ENCODE measurements around the gene LCN12. TPM values are rescaled to one million over a fixed set of nuclear protein-coding genes. Genes with fewer than 3 reads are reported as not detected.
"Not testable (repeated sequence)": the region's sequence is repeated elsewhere in the genome, so short reads cannot be mapped to it uniquely, and the experiment has no call there.

The LCN12 gene
- total RNA-seq, 1 donor from 2014 or later, result 3.4 TPM

- DNase-seq (ENCODE audit: low spot score), result peak; percentile 93
Measured at GRCh38 chr9:136991993-136992818, 40.1 kb downstream of the LCN12 start, which contains the start of gene PAXX. Gene PAXX (plus strand): TSS chr9:136992422. CDS start chr9:136992444, 22 bp downstream.

- DNase-seq (ENCODE audit: low spot score), result no peak
Measured at GRCh38 chr9:136992819-136993369, 40.8 kb downstream of the LCN12 start.

GRCh38 chr9:136994180-136994887 is 42.3 kb downstream of the LCN12 start:
- DNase-seq (ENCODE audit: low spot score), result no peak

- DNase-seq (ENCODE audit: low spot score), result no peak
Measured at GRCh38 chr9:136994888-136995230, 42.8 kb downstream of the LCN12 start.

GRCh38 chr9:136995362-136995761 is 43.3 kb downstream of the LCN12 start:
- DNase-seq (ENCODE audit: low spot score), result no peak

GRCh38 chr9:136995772-136996311 is 43.8 kb downstream of the LCN12 start:
- no peak for DNase-seq (ENCODE audit: low spot score)

GRCh38 chr9:136996361-136997292 is 44.6 kb downstream of the LCN12 start, which contains the start of gene CLIC3:
Gene CLIC3 (minus strand): TSS chr9:136996568. CDS start chr9:136996543, 25 bp downstream.
- no peak for DNase-seq (ENCODE audit: low spot score)

GRCh38 chr9:136997371-136997770 is 45.3 kb downstream of the LCN12 start:
- no peak for DNase-seq (ENCODE audit: low spot score)

GRCh38 chr9:136997830-136998234 is 45.8 kb downstream of the LCN12 start:
- DNase-seq (ENCODE audit: low spot score), result no peak

- DNase-seq (ENCODE audit: low spot score), result no peak
Measured at GRCh38 chr9:137000177-137000930, 48.3 kb downstream of the LCN12 start.

- no peak for DNase-seq (ENCODE audit: low spot score)
Measured at GRCh38 chr9:137001857-137002645, 50.0 kb downstream of the LCN12 start.

GRCh38 chr9:137002646-137003041 is 50.6 kb downstream of the LCN12 start:
- DNase-seq (ENCODE audit: low spot score), result no peak

- DNase-seq (ENCODE audit: low spot score), result not testable (repeated sequence)
Measured at GRCh38 chr9:137004285-137004684, 52.2 kb downstream of the LCN12 start.

Other genes starting within 250 kb of the LCN12 start
- 6.6 TPM for gene DIPK1B, start 239.7 kb upstream of the LCN12 start, total RNA-seq
- 40.6 TPM for gene LCN10, start 209.3 kb upstream of the LCN12 start, total RNA-seq
- 62.8 TPM for gene LCN6, start 203.7 kb upstream of the LCN12 start, total RNA-seq
- not detected for gene LCN8, start 194.0 kb upstream of the LCN12 start, total RNA-seq
- gene LCN15, start 187.8 kb upstream of the LCN12 start, total RNA-seq, result not detected
- gene TMEM141, start 160.9 kb upstream of the LCN12 start, total RNA-seq, result 80.8 TPM
- 0.18 TPM for gene CCDC183, start 155.9 kb upstream of the LCN12 start, total RNA-seq
- gene RABL6, start 144.3 kb upstream of the LCN12 start, total RNA-seq, result 60.2 TPM
- gene AJM1, start 109.8 kb upstream of the LCN12 start, total RNA-seq, result 4.8 TPM
- 109 TPM for gene PHPT1, start 102.9 kb upstream of the LCN12 start, total RNA-seq
- 10.7 TPM for gene MAMDC4, start 99.9 kb upstream of the LCN12 start, total RNA-seq
- gene EDF1, start 86.0 kb upstream of the LCN12 start, total RNA-seq, result 338 TPM
- gene TRAF2, start 65.8 kb upstream of the LCN12 start, total RNA-seq, result 16.4 TPM
- gene FBXW5, start 7.5 kb upstream of the LCN12 start, total RNA-seq, result 62.4 TPM
- 1.6 TPM for gene C8G, start 7.0 kb upstream of the LCN12 start, total RNA-seq
- 111 TPM for gene PTGDS, start 25.2 kb downstream of the LCN12 start, total RNA-seq
- gene LCNL1, start 30.7 kb downstream of the LCN12 start, total RNA-seq, result 1.7 TPM
- 51.5 TPM for gene PAXX, start 40.1 kb downstream of the LCN12 start, total RNA-seq
- 3.6 TPM for gene CLIC3, start 44.3 kb downstream of the LCN12 start, total RNA-seq
- 25.7 TPM for gene ABCA2, start 76.0 kb downstream of the LCN12 start, total RNA-seq
- gene FUT7, start 79.8 kb downstream of the LCN12 start, total RNA-seq, result not detected
- 138 TPM for gene NPDC1, start 93.9 kb downstream of the LCN12 start, total RNA-seq
- gene ENTPD2, start 101.8 kb downstream of the LCN12 start, total RNA-seq, result 1.3 TPM
- 1.6 TPM for gene SAPCD2, start 118.3 kb downstream of the LCN12 start, total RNA-seq
- 12.7 TPM for gene UAP1L1, start 125.2 kb downstream of the LCN12 start, total RNA-seq
- 57.8 TPM for gene MAN1B1, start 134.7 kb downstream of the LCN12 start, total RNA-seq
- 157 TPM for gene DPP7, start 162.5 kb downstream of the LCN12 start, total RNA-seq
- 0.21 TPM for gene GRIN1, start 186.9 kb downstream of the LCN12 start, total RNA-seq
- gene LRRC26, start 217.8 kb downstream of the LCN12 start, total RNA-seq, result not detected
- not detected for gene TMEM210, start 219.8 kb downstream of the LCN12 start, total RNA-seq
- 74.5 TPM for gene ANAPC2, start 236.3 kb downstream of the LCN12 start, total RNA-seq
- 58.3 TPM for gene SSNA1, start 236.4 kb downstream of the LCN12 start, total RNA-seq
- gene TPRN, start 248.5 kb downstream of the LCN12 start, total RNA-seq, result 17.6 TPM

All from ureter (tissue), 1 donor.